Small intestine (tissue), 7 donors: ENCODE data around the gene AMMECR1. TPM values are rescaled to one million over a fixed set of nuclear protein-coding genes. Genes with fewer than 3 reads are reported as not detected.

Source experiments
- DNase-seq, 2 donors: peaks; one replicate each; pipeline versions ENCODE4 v3.0.0 to v3.0.0-alpha.2; 2013
- FAIRE-seq: peaks from 2 replicates; lab custom pipeline; 2012; peaks lifted over from hg19 to GRCh38; lab: Jason Lieb, UNC
- H3K27ac ChIP-seq, 3 donors: one replicate each; pipeline ENCODE4 v1.5.1; 2013; ENCODE audit warnings: low read length in 2 of 3, mild to moderate bottlenecking in 2 of 3, control low read depth in 1 of 3, inconsistent platforms in 1 of 3, low read depth in 1 of 3, moderate library complexity in 1 of 3
- H3K27me3 ChIP-seq, 3 donors: one replicate each; pipeline ENCODE4 v1.6.1; 2013; ENCODE audit warnings: low read length in 3 of 3, inconsistent platforms in 1 of 3; ENCODE audit not compliant: control insufficient read depth in 3 of 3, insufficient read depth in 3 of 3
- H3K36me3 ChIP-seq, 3 donors: one replicate each; pipeline ENCODE4 v1.6.1; 2013; ENCODE audit warnings: low read length in 3 of 3, inconsistent platforms in 1 of 3, low read depth in 1 of 3, mild to moderate bottlenecking in 1 of 3, moderate library complexity in 1 of 3; ENCODE audit not compliant: control insufficient read depth in 3 of 3, insufficient read depth in 2 of 3
- H3K4me1 ChIP-seq, 3 donors: one replicate each; pipeline ENCODE4 v1.6.1; 2013; ENCODE audit warnings: low read length in 2 of 3, inconsistent platforms in 1 of 3, low read depth in 1 of 3, mild to moderate bottlenecking in 1 of 3, moderate library complexity in 1 of 3; ENCODE audit not compliant: control insufficient read depth in 3 of 3, insufficient read depth in 2 of 3
- H3K4me3 ChIP-seq, 3 donors: one replicate each; pipeline ENCODE4 v1.5.1; 2013; ENCODE audit warnings: low read length in 3 of 3, control low read depth in 1 of 3, inconsistent platforms in 1 of 3, low read depth in 1 of 3, mild to moderate bottlenecking in 1 of 3, moderate library complexity in 1 of 3
- H3K9me3 ChIP-seq, 2 donors: one replicate each; pipeline ENCODE4 v1.6.1; 2013; ENCODE audit warnings: low read depth in 1 of 2, low read length in 1 of 2; ENCODE audit not compliant: control insufficient read depth in 2 of 2, insufficient read depth in 1 of 2
- WGBS, 3 donors: extraction: QIAGEN DNeasy Blood & Tissue Kit; methylation state at CpG; one replicate each; pipeline ENCODE4 v1.1.7; 2013; 5-methylcytosine and 5-hydroxymethylcytosine counted together
- polyA plus RNA-seq, 4 donors: library from polyadenylated mRNA; stranded (reverse) in 3 of 4; unstranded in 1 of 4; fragments of 200-250 nt in 3 of 4; fragments of 120-200 nt in 1 of 4; gene quantifications; one replicate each; pipeline versions ENCODE4 v1.2.1 to v1.2.3, GENCODE V29; 2013
- donor health status: healthy with polysubstance abuse.
- donor health status: control.
- donor health status: control.
- donor health status: Bipolar disorder and iron deficiency.
- donor health status: healthy.

AMMECR1 gene
- polyA plus RNA-seq, 4 donors = 2.2 to 10.6 (median 4.1) TPM

GRCh38 chrX:110188701-110189558 is 129.0 kb downstream of the AMMECR1 start:
- no peaks in the 10 kb centered on the region for H3K9me3 ChIP-seq
- H3K27me3 ChIP-seq = no peaks in the 10 kb centered on the region
- H3K36me3 ChIP-seq = peaks cover 0 to 2% (median 2%) of the 10 kb centered on the region in 3 donors
- DNase-seq (no peak), FAIRE-seq (no peak)
- no peaks in the 10 kb centered on the region for H3K4me1 ChIP-seq
- 52 to 77% (median 61%) methylated on average over 4 of the region's 4 CpGs for WGBS, 3 donors
- H3K27ac ChIP-seq = peak overlapping the region in 1 of 3 donors; percentile 11
- no peak overlapping the region for H3K4me3 ChIP-seq

GRCh38 chrX:110183314-110183713 is 134.6 kb downstream of the AMMECR1 start:
- WGBS, 3 donors = 96 to 100% (median 98%) methylated on average over 2 of the region's 2 CpGs
- no peak for FAIRE-seq

GRCh38 chrX:110182865-110183264 is 135.0 kb downstream of the AMMECR1 start:
- H3K36me3 ChIP-seq = peaks cover 0 to 20% (median 0%) of the 10 kb centered on the region in 3 donors
- no peak overlapping the region for H3K27ac ChIP-seq
- WGBS, 3 donors = 77 to 88% (median 79%) methylated on average over 6 of the region's 6 CpGs
- no peak overlapping the region for H3K4me3 ChIP-seq
- no peaks in the 10 kb centered on the region for H3K4me1 ChIP-seq
- DNase-seq (no peak), FAIRE-seq (no peak)
- no peaks in the 10 kb centered on the region for H3K27me3 ChIP-seq
- no peaks in the 10 kb centered on the region for H3K9me3 ChIP-seq

More at GRCh38 chrX:110183314-110183713, 134.6 kb downstream of the AMMECR1 start:
- Histone ChIP-seq H3K36me3 (peaks cover 0 to 20% (median 0%) of the 10 kb centered on the region in 3 donors), H3K27me3 (no peaks in the 10 kb centered on the region), H3K27ac (no peak overlapping the region), H3K9me3 (no peaks in the 10 kb centered on the region), H3K4me1 (no peaks in the 10 kb centered on the region), H3K4me3 (no peak overlapping the region)
- DNase-seq = no peak

DNA sequence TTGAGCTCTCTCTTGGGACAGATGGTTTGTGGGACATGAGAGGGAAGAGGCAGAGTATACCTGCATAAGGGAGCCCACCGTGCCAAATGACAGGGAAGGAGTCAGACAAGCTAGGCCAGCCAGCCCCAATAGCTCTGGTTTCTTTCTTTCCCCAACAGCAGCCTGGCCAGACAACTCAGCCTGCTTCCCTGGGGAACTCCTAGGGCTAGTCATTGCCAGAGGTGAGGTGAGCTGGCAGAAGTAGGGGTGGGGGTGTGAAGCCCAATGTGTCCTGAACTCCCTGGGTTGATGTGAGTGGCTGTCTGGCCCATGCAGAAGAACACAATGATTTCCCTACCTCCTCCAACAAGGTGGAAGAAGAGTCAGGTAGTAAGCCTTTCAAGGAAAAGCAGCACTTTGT is 135.5 kb downstream of the AMMECR1 start:
- 59 to 88% (median 71%) methylated on average over 1 of the region's 1 CpG for WGBS, 3 donors
- no peak for FAIRE-seq

GRCh38 chrX:110181459-110182137 is 136.3 kb downstream of the AMMECR1 start:
- Histone ChIP-seq H3K36me3 (peaks cover 0 to 27% (median 0%) of the 10 kb centered on the region in 3 donors), H3K4me3 (no peak overlapping the region), H3K27ac (no peak overlapping the region), H3K9me3 (no peaks in the 10 kb centered on the region), H3K4me1 (no peaks in the 10 kb centered on the region), H3K27me3 (no peaks in the 10 kb centered on the region)
- FAIRE-seq (no peak), DNase-seq (no peak)
- WGBS, 3 donors = 73 to 91% (median 83%) methylated on average over 2 of the region's 2 CpGs

More for the DNA sequence above, 135.5 kb downstream of the AMMECR1 start:
- DNase-seq = no peak
- H3K4me1 ChIP-seq = no peaks in the 10 kb centered on the region
- H3K27me3 ChIP-seq = no peaks in the 10 kb centered on the region
- no peak overlapping the region for H3K27ac ChIP-seq
- H3K9me3 ChIP-seq = no peaks in the 10 kb centered on the region
- peaks cover 0 to 22% (median 0%) of the 10 kb centered on the region in 3 donors for H3K36me3 ChIP-seq
- no peak overlapping the region for H3K4me3 ChIP-seq

GRCh38 chrX:110180928-110181310 is 137.0 kb downstream of the AMMECR1 start:
- H3K9me3 ChIP-seq = no peaks in the 10 kb centered on the region
- H3K4me3 ChIP-seq = no peak overlapping the region
- no peaks in the 10 kb centered on the region for H3K4me1 ChIP-seq
- no peaks in the 10 kb centered on the region for H3K27me3 ChIP-seq
- FAIRE-seq (no peak), DNase-seq (no peak)
- H3K36me3 ChIP-seq = peaks cover 0 to 33% (median 0%) of the 10 kb centered on the region in 3 donors
- no peak overlapping the region for H3K27ac ChIP-seq
- 51 to 60% (median 55%) methylated on average over 6 of the region's 6 CpGs for WGBS, 3 donors

- Histone ChIP-seq H3K36me3 (peaks cover 0 to 38% (median 0%) of the 10 kb centered on the region in 3 donors), H3K27ac (no peak overlapping the region), H3K27me3 (no peaks in the 10 kb centered on the region), H3K9me3 (no peaks in the 10 kb centered on the region), H3K4me1 (no peaks in the 10 kb centered on the region), H3K4me3 (no peak overlapping the region)
- no peak for DNase-seq
- 75 to 80% (median 78%) methylated on average over 5 of the region's 5 CpGs for WGBS, 3 donors
- FAIRE-seq = no peak
Observed at GRCh38 chrX:110180176-110180927, 137.5 kb downstream of the AMMECR1 start.
